ENCODE data around the gene PCDHGA2.

DNA sequence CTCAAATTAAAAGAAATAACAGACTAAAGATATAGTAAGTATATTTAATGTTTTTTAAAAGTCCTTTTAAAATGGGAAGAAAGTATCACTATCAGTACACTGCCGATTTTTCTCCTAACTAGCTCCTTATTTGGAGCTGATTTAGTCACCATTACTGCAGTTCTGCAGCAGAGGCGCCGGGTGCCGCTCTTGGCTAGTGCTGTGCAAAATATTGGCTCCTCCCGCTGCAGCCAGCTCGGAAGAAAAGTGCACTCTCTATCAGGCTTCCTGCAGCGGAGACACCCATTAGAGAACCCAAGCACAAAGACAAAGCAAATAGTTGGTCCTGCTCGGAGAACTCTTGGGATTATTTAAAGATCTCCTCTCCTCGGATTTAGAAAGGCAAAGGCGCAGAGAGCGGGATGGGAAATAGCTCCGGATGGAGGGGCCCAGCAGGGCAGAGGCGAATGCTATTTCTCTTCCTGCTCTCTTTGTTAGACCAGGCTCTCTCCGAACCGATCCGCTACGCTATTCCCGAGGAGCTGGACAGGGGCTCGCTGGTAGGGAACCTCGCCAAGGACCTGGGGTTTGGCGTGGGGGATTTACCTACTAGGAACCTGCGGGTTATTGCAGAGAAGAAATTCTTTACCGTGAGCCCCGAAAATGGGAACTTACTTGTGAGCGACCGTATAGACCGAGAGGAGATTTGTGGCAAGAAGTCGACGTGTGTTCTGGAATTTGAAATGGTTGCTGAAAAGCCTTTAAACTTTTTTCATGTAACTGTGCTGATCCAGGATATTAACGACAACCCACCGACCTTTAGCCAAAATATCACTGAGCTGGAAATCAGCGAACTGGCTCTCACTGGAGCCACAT is 31.7 kb downstream of the PCDHGA2 start, which contains the start of gene PCDHGB3:
- TF ChIP-seq, protein P1, sequence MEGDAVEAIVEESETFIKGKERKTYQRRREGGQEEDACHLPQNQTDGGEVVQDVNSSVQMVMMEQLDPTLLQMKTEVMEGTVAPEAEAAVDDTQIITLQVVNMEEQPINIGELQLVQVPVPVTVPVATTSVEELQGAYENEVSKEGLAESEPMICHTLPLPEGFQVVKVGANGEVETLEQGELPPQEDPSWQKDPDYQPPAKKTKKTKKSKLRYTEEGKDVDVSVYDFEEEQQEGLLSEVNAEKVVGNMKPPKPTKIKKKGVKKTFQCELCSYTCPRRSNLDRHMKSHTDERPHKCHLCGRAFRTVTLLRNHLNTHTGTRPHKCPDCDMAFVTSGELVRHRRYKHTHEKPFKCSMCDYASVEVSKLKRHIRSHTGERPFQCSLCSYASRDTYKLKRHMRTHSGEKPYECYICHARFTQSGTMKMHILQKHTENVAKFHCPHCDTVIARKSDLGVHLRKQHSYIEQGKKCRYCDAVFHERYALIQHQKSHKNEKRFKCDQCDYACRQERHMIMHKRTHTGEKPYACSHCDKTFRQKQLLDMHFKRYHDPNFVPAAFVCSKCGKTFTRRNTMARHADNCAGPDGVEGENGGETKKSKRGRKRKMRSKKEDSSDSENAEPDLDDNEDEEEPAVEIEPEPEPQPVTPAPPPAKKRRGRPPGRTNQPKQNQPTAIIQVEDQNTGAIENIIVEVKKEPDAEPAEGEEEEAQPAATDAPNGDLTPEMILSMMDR (conservative IDR thresholded peaks at IDR 0.05; ENCODE audit: low read depth in 2 of 2), result peak; percentile 55 to 62
- TF ChIP-seq JUNB (IDR thresholded peaks at IDR 0.05; ENCODE audit: unreplicated experiment), result no peak
- TF ChIP-seq REST (IDR thresholded peaks at IDR 0.05; ENCODE audit: unreplicated experiment), result no peak
- no peak for TF ChIP-seq POLR2AphosphoS5 (IDR thresholded peaks at IDR 0.05; ENCODE audit: low read depth)
- no peak for TF ChIP-seq NANOG (IDR thresholded peaks at IDR 0.05; ENCODE audit: borderline replicate concordance)
- no peak for TF ChIP-seq EZH2 (IDR thresholded peaks at IDR 0.05; ENCODE audit: low read depth, unreplicated experiment)

Data from GM23338 (cell line).